HepG2 (cell line): ENCODE measurements around the gene MTCL1. TPM values are rescaled to one million over a fixed set of nuclear protein-coding genes. Genes with fewer than 3 reads are reported as not detected.

Experiments used
- GMEB2 ChIP-seq: IDR thresholded peaks from 2 replicates; pipeline ENCODE4 v1.6.1; 2016; ENCODE audit warnings: missing biosample characterization, missing genetic modification reagents, low read depth
- HNF4A ChIP-seq: sonication (generic); formaldehyde crosslinking; IDR thresholded peaks from 2 replicates; pipeline ENCODE4 v1.4.0; 2020; ENCODE audit warnings: missing genetic modification reagents
- JUNB ChIP-seq: sonication (generic); formaldehyde crosslinking; IDR thresholded peaks from 2 replicates; pipeline ENCODE4 v1.8.0; 2022; ENCODE audit warnings: missing genetic modification reagents, mild to moderate bottlenecking, borderline replicate concordance
- JUND ChIP-seq: sonication (generic); formaldehyde crosslinking; IDR thresholded peaks from 2 replicates; pipeline ENCODE4 v1.8.0; 2022; ENCODE audit warnings: mild to moderate bottlenecking, missing genetic modification reagents
- MBNL3 ChIP-seq: fragments of 250-450 bp; sonication (Bioruptor Pico); conservative IDR thresholded peaks from 2 replicates; pipeline ENCODE4 v1.8.0; 2022; ENCODE audit warnings: mild to moderate bottlenecking, inconsistent platforms
- MTA1 ChIP-seq: sonication (generic); formaldehyde crosslinking; IDR thresholded peaks from 2 replicates; pipeline ENCODE4 v1.4.0; 2020; ENCODE audit warnings: missing genetic modification reagents, mild to moderate bottlenecking, borderline replicate concordance
- NBN ChIP-seq: fragments of 450-650 bp; conservative IDR thresholded peaks from 2 replicates; pipeline ENCODE4 v1.6.1; 2017
- PHF8 ChIP-seq: sonication (generic); formaldehyde crosslinking; IDR thresholded peaks from 2 replicates; pipeline ENCODE4 v1.5.0; 2020; ENCODE audit warnings: missing genetic modification reagents
- RBFOX2 ChIP-seq: fragments of 200-400 bp; formaldehyde crosslinking; IDR thresholded peaks from 2 replicates; pipeline ENCODE4 v1.6.1; 2017; ENCODE audit warnings: low read depth, mild to moderate bottlenecking, low read length
- SMAD1 ChIP-seq: sonication (generic); formaldehyde crosslinking; IDR thresholded peaks from 2 replicates; pipeline ENCODE4 v1.4.0; 2020; ENCODE audit warnings: missing genetic modification reagents, low read depth, mild to moderate bottlenecking, borderline replicate concordance
- TOPORS ChIP-seq: sonication (generic); formaldehyde crosslinking; IDR thresholded peaks from 2 replicates; pipeline ENCODE4 v1.8.0; 2023; ENCODE audit warnings: mild to moderate bottlenecking, missing genetic modification reagents
- ZBTB21 ChIP-seq: sonication (generic); formaldehyde crosslinking; IDR thresholded peaks from 2 replicates; pipeline ENCODE4 v1.4.0; 2020; ENCODE audit warnings: missing genetic modification reagents
- ZBTB7A ChIP-seq: sonication (generic); formaldehyde crosslinking; IDR thresholded peaks from 2 replicates; pipeline ENCODE4 v1.8.0; 2022; ENCODE audit warnings: mild to moderate bottlenecking, missing genetic modification reagents
- ZNF441 ChIP-seq: sonication (generic); formaldehyde crosslinking; IDR thresholded peaks from 2 replicates; pipeline ENCODE4 v1.7.0; 2021; ENCODE audit warnings: missing genetic modification reagents, borderline replicate concordance
- ZNF451 ChIP-seq: sonication (generic); formaldehyde crosslinking; IDR thresholded peaks from 2 replicates; pipeline ENCODE4 v1.5.0; 2020; ENCODE audit warnings: mild to moderate bottlenecking, missing genetic modification reagents
- ZNF557 ChIP-seq: sonication (generic); formaldehyde crosslinking; IDR thresholded peaks from 2 replicates; pipeline ENCODE4 v1.4.0; 2020; ENCODE audit warnings: missing genetic modification reagents
- ZNF629 ChIP-seq: sonication (generic); formaldehyde crosslinking; conservative IDR thresholded peaks from 2 replicates; pipeline ENCODE4 v1.5.0; 2020; ENCODE audit warnings: missing genetic modification reagents
- ZNF644 ChIP-seq: IDR thresholded peaks from 2 replicates; pipeline ENCODE4 v1.6.1; 2016; ENCODE audit warnings: low read depth
- ZNF709 ChIP-seq: sonication (generic); formaldehyde crosslinking; IDR thresholded peaks from 2 replicates; pipeline ENCODE4 v1.5.0; 2020; ENCODE audit warnings: mild to moderate bottlenecking, missing genetic modification reagents
- polyA plus RNA-seq, 8 experiments: library from polyadenylated mRNA; depleted of rRNA in 3 of 8; stranded (reverse) in 7 of 8; unstranded in 1 of 8; fragments of >200 nt; fragmentation: Illumina TruSeq in 4 of 8; extraction: Trizol in 4 of 8; gene quantifications; 2 replicates each; pipeline versions ENCODE4 v1.2.1 to v1.2.3, GENCODE V29; 2011 to 2016; ENCODE audit warnings: low read depth in 4 of 8, missing spikeins in 1 of 8, mixed read lengths in 1 of 8; ENCODE audit not compliant: insufficient read depth in 1 of 8
- total RNA-seq, 5 experiments: library from RNA; depleted of rRNA; stranded (reverse); fragments of >200 nt; fragmentation: Illumina TruSeq; extraction: Trizol; gene quantifications; 2 replicates each; pipeline ENCODE4 v1.2.3, GENCODE V29; 2016; ENCODE audit warnings: low read depth in 1 of 5
- TF ChIP-seq, protein P1 (sequence below): sonication (generic); formaldehyde crosslinking; IDR thresholded peaks from 2 replicates; pipeline ENCODE4 v1.8.0; 2022; ENCODE audit warnings: mild to moderate bottlenecking, missing genetic modification reagents; ENCODE audit not compliant: insufficient replicate concordance
- TF ChIP-seq, protein P2 (sequence below): sonication (generic); formaldehyde crosslinking; IDR thresholded peaks from 2 replicates; pipeline ENCODE4 v1.4.0; 2020; ENCODE audit warnings: missing genetic modification reagents
- TF ChIP-seq, protein P3 (sequence below): sonication (generic); formaldehyde crosslinking; IDR thresholded peaks from 2 replicates; pipeline ENCODE4 v1.5.0; 2020; ENCODE audit warnings: mild to moderate bottlenecking, missing genetic modification reagents, borderline replicate concordance

Gene MTCL1
- total and polyA plus RNA-seq, 2 of the 13 experiments (the other 11 are each of a cell fraction or from before 2014, with no cell fraction given), result 3.1 to 3.2 TPM

GRCh38 chr18:8704361-8705237, 757 bp upstream of the MTCL1 start (continued):
- TF ChIP-seq JUNB (CRISPR knock-in tag) (no peak), ZBTB21 (no peak), GMEB2 (no peak), ZBTB7A (CRISPR knock-in tag) (no peak), SMAD1 (CRISPR knock-in tag) (no peak), MTA1 (CRISPR knock-in tag) (no peak), ZNF709 (no peak), HNF4A (CRISPR knock-in tag) (no peak), ZNF629 (CRISPR knock-in tag) (no peak), NBN (no peak), PHF8 (CRISPR knock-in tag) (peak; percentile 37; the same call in 1 of the 2 replicates), TOPORS (no peak), MBNL3 (no peak), JUND (CRISPR knock-in tag) (no peak), ZNF451 (no peak), RBFOX2 (peak; percentile 49; the same call in 1 of the 2 replicates), ZNF644 (CRISPR knock-in tag) (no peak), ZNF557 (CRISPR knock-in tag) (no peak), ZNF441 (CRISPR knock-in tag) (no peak)
- TF ChIP-seq, protein P1, sequence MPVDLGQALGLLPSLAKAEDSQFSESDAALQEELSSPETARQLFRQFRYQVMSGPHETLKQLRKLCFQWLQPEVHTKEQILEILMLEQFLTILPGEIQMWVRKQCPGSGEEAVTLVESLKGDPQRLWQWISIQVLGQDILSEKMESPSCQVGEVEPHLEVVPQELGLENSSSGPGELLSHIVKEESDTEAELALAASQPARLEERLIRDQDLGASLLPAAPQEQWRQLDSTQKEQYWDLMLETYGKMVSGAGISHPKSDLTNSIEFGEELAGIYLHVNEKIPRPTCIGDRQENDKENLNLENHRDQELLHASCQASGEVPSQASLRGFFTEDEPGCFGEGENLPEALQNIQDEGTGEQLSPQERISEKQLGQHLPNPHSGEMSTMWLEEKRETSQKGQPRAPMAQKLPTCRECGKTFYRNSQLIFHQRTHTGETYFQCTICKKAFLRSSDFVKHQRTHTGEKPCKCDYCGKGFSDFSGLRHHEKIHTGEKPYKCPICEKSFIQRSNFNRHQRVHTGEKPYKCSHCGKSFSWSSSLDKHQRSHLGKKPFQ, result no peak
- TF ChIP-seq, protein P2, sequence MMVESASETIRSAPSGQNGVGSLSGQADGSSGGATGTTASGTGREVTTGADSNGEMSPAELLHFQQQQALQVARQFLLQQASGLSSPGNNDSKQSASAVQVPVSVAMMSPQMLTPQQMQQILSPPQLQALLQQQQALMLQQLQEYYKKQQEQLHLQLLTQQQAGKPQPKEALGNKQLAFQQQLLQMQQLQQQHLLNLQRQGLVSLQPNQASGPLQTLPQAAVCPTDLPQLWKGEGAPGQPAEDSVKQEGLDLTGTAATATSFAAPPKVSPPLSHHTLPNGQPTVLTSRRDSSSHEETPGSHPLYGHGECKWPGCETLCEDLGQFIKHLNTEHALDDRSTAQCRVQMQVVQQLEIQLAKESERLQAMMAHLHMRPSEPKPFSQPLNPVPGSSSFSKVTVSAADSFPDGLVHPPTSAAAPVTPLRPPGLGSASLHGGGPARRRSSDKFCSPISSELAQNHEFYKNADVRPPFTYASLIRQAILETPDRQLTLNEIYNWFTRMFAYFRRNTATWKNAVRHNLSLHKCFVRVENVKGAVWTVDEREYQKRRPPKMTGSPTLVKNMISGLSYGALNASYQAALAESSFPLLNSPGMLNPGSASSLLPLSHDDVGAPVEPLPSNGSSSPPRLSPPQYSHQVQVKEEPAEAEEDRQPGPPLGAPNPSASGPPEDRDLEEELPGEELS (CRISPR knock-in tag), result no peak
- TF ChIP-seq, protein P3, sequence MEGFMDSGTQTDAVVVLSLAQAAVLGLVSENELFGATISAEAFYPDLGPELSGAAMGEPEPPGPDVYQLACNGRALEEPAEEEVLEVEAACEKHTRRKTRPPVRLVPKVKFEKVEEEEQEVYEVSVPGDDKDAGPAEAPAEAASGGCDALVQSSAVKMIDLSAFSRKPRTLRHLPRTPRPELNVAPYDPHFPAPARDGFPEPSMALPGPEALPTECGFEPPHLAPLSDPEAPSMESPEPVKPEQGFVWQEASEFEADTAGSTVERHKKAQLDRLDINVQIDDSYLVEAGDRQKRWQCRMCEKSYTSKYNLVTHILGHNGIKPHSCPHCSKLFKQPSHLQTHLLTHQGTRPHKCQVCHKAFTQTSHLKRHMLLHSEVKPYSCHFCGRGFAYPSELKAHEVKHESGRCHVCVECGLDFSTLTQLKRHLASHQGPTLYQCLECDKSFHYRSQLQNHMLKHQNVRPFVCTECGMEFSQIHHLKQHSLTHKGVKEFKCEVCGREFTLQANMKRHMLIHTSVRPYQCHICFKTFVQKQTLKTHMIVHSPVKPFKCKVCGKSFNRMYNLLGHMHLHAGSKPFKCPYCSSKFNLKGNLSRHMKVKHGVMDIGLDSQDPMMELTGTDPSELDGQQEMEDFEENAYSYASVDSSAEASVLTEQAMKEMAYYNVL (CRISPR knock-in tag), result no peak
